ENCODE data around the gene WNT8B. TPM values are rescaled to one million over a fixed set of nuclear protein-coding genes. Genes with fewer than 3 reads are reported as not detected.

WNT8B gene
- total RNA-seq, 1 donor from 2014 or later = not detected

- Mint-ChIP-seq H3K4me1 (ENCODE audit: low read depth, unreplicated experiment) (peaks cover 5% of the 10 kb centered on the region), H3K36me3 (ENCODE audit: unreplicated experiment) (no peaks in the 10 kb centered on the region), H3K27ac (ENCODE audit: unreplicated experiment) (no peak overlapping the region), H3K27me3 (ENCODE audit: unreplicated experiment) (no peaks in the 10 kb centered on the region), H3K4me3 (ENCODE audit: unreplicated experiment) (no peak overlapping the region), H3K9me3 (ENCODE audit: unreplicated experiment) (no peaks in the 10 kb centered on the region)
- TF ChIP-seq CTCF (IDR thresholded peaks at IDR 0.05; ENCODE audit: partially characterized antibody, unreplicated experiment) = no peak
- DNase-seq = no peak
Measured at GRCh38 chr10:100509241-100509840, 46.5 kb downstream of the WNT8B start.

- H3K27me3 Mint-ChIP-seq (ENCODE audit: unreplicated experiment) = no peaks in the 10 kb centered on the region
- no peaks in the 10 kb centered on the region for H3K36me3 Mint-ChIP-seq (ENCODE audit: unreplicated experiment)
- H3K9me3 Mint-ChIP-seq (ENCODE audit: unreplicated experiment) = no peaks in the 10 kb centered on the region
- no peak for DNase-seq
- peaks cover 5% of the 10 kb centered on the region for H3K4me1 Mint-ChIP-seq (ENCODE audit: low read depth, unreplicated experiment)
- TF ChIP-seq CTCF (IDR thresholded peaks at IDR 0.05; ENCODE audit: partially characterized antibody, unreplicated experiment) = no peak
- H3K4me3 Mint-ChIP-seq (ENCODE audit: unreplicated experiment) = no peak overlapping the region
- no peak overlapping the region for H3K27ac Mint-ChIP-seq (ENCODE audit: unreplicated experiment)
Measured at GRCh38 chr10:100510533-100511308, 47.9 kb downstream of the WNT8B start.

GRCh38 chr10:100515612-100516011, 52.8 kb downstream of the WNT8B start:
- TF ChIP-seq CTCF (IDR thresholded peaks at IDR 0.05; ENCODE audit: partially characterized antibody, unreplicated experiment) = no peak
- no peak overlapping the region for H3K27ac Mint-ChIP-seq (ENCODE audit: unreplicated experiment)
- no peak overlapping the region for H3K4me3 Mint-ChIP-seq (ENCODE audit: unreplicated experiment)
- H3K36me3 Mint-ChIP-seq (ENCODE audit: unreplicated experiment) = no peaks in the 10 kb centered on the region
- no peak for DNase-seq
- H3K4me1 Mint-ChIP-seq (ENCODE audit: low read depth, unreplicated experiment) = no peaks in the 10 kb centered on the region
- peaks cover 1% of the 10 kb centered on the region for H3K9me3 Mint-ChIP-seq (ENCODE audit: unreplicated experiment)
- peaks cover 2% of the 10 kb centered on the region for H3K27me3 Mint-ChIP-seq (ENCODE audit: unreplicated experiment)

GRCh38 chr10:100516847-100517246, 54.0 kb downstream of the WNT8B start:
- Mint-ChIP-seq H3K27ac (ENCODE audit: unreplicated experiment) (no peak overlapping the region), H3K27me3 (ENCODE audit: unreplicated experiment) (peaks cover 2% of the 10 kb centered on the region), H3K36me3 (ENCODE audit: unreplicated experiment) (no peaks in the 10 kb centered on the region), H3K4me3 (ENCODE audit: unreplicated experiment) (no peak overlapping the region), H3K4me1 (ENCODE audit: low read depth, unreplicated experiment) (no peaks in the 10 kb centered on the region), H3K9me3 (ENCODE audit: unreplicated experiment) (peaks cover 1% of the 10 kb centered on the region)
- no peak for DNase-seq
- peak; percentile 23 for TF ChIP-seq CTCF (IDR thresholded peaks at IDR 0.05; ENCODE audit: partially characterized antibody, unreplicated experiment)

- H3K27ac Mint-ChIP-seq (ENCODE audit: unreplicated experiment) = no peak overlapping the region
- H3K36me3 Mint-ChIP-seq (ENCODE audit: unreplicated experiment) = no peaks in the 10 kb centered on the region
- peak; percentile 75 for DNase-seq
- peak overlapping the region; percentile 92 for H3K4me3 Mint-ChIP-seq (ENCODE audit: unreplicated experiment)
- peak; percentile 71 for TF ChIP-seq CTCF (IDR thresholded peaks at IDR 0.05; ENCODE audit: partially characterized antibody, unreplicated experiment)
- peaks cover 2% of the 10 kb centered on the region for H3K27me3 Mint-ChIP-seq (ENCODE audit: unreplicated experiment)
- H3K4me1 Mint-ChIP-seq (ENCODE audit: low read depth, unreplicated experiment) = no peaks in the 10 kb centered on the region
- peaks cover 1% of the 10 kb centered on the region for H3K9me3 Mint-ChIP-seq (ENCODE audit: unreplicated experiment)
Measured at GRCh38 chr10:100518761-100519241, 56.0 kb downstream of the WNT8B start.

Data from glutamatergic neuron (in vitro differentiated cells).